Sigmoid colon (tissue), 7 donors: ENCODE measurements around the gene SIAH2. TPM values are rescaled to one million over a fixed set of nuclear protein-coding genes. Genes with fewer than 3 reads are reported as not detected.

Source experiments
- DNase-seq: peaks from one replicate; pipeline ENCODE4 v3.0.0-alpha.2; 2019
- H3K27ac ChIP-seq, 4 donors: fragments of 200-600 bp; sonication (generic); one replicate each; pipeline ENCODE4 v1.5.1; 2016 to 2019; ENCODE audit warnings: mild to moderate bottlenecking in 1 of 4
- H3K27me3 ChIP-seq, 3 donors: fragments of 200-600 bp; sonication (generic); one replicate each; pipeline ENCODE4 v1.5.1; 2019; ENCODE audit warnings: mild to moderate bottlenecking in 1 of 3
- H3K36me3 ChIP-seq, 4 donors: fragments of 200-600 bp; sonication (generic); one replicate each; pipeline ENCODE4 v1.5.1; 2016 to 2019
- H3K4me1 ChIP-seq, 4 donors: fragments of 200-600 bp; sonication (generic); one replicate each; pipeline ENCODE4 v1.5.1; 2017 to 2019
- H3K4me3 ChIP-seq, 4 donors: fragments of 200-600 bp; sonication (generic); one replicate each; pipeline ENCODE4 v1.5.1; 2017 to 2019; ENCODE audit warnings: mild to moderate bottlenecking in 2 of 4, moderate library complexity in 1 of 4
- H3K9me3 ChIP-seq, 4 donors: fragments of 200-600 bp in 3 of 4; sonication (generic) in 3 of 4; one replicate each; pipeline versions ENCODE4 v1.5.1 to v1.6.1; 2013 to 2019
- CTCF ChIP-seq, 4 experiments: fragments of 450-650 bp in 3 of 4; fragments of 200-600 bp in 1 of 4; IDR thresholded peaks; one replicate each; pipeline ENCODE4 v1.5.1; 2016 to 2019; ENCODE audit warnings: antibody characterized with exemption in 4 of 4, mild to moderate bottlenecking in 3 of 4, moderate library complexity in 2 of 4
- EP300 ChIP-seq, 4 donors: sonication (generic); formaldehyde crosslinking; IDR thresholded peaks; one replicate each; pipeline ENCODE4 v1.6.1; 2017; ENCODE audit warnings: antibody characterized with exemption in 4 of 4
- POLR2A ChIP-seq, 2 donors: fragments of 450-650 bp; IDR thresholded peaks; one replicate each; pipeline ENCODE4 v1.6.1; 2016; ENCODE audit warnings: antibody characterized with exemption in 2 of 2, mild to moderate bottlenecking in 2 of 2, moderate library complexity in 2 of 2
- POLR2AphosphoS5 ChIP-seq, 4 donors: sonication (generic); formaldehyde crosslinking; IDR thresholded peaks; one replicate each; pipeline ENCODE4 v1.6.1; 2017; ENCODE audit warnings: antibody characterized with exemption in 4 of 4
- WGBS, 2 donors: extraction: QIAGEN DNeasy Blood & Tissue Kit; methylation state at CpG; one replicate each; pipeline ENCODE4 v1.1.7; 2013; 5-methylcytosine and 5-hydroxymethylcytosine counted together
- intact Hi-C: fragments of 100-400 bp; cut with DNase I; formaldehyde crosslinking; loops from one replicate; pipeline ENCODE4 v1.15.1; 2023
- polyA plus RNA-seq, 3 donors: library from polyadenylated mRNA; stranded (reverse); fragments of 200-250 nt; gene quantifications; one replicate each; pipeline ENCODE4 v1.2.3, GENCODE V29; 2013
- total RNA-seq, 4 donors: library from RNA; depleted of rRNA; stranded (reverse); fragments of >200 nt; gene quantifications; one replicate each; pipeline ENCODE4 v1.1.0, GENCODE V29; 2016
- donor health status: healthy with polysubstance abuse.
- donor health status: Bipolar disorder and iron deficiency.
- donor health status: healthy.

SIAH2 gene
- total RNA-seq (10 to 100 TPM; 21.2 to 35.0 (median 24.5) TPM), polyA plus RNA-seq (10 to 100 TPM; 12.0 to 19.1 (median 15.0) TPM)

- peak in 1 of 2 donors; percentile 73 for TF ChIP-seq POLR2A (IDR thresholded peaks at IDR 0.05)
- peak in 2 of 4 donors; percentile 35 to 71 for TF ChIP-seq EP300 (IDR thresholded peaks at IDR 0.05)
- TF ChIP-seq POLR2AphosphoS5 (IDR thresholded peaks at IDR 0.05), result peak; percentile 95 to 98 (median 98)
- TF ChIP-seq CTCF (IDR thresholded peaks at IDR 0.05), result no peak
- Histone ChIP-seq H3K27me3 (no peaks in the 10 kb centered on the region), H3K36me3 (no peaks in the 10 kb centered on the region), H3K4me1 (peaks cover 0 to 39% (median 30%) of the 10 kb centered on the region in 4 donors), H3K4me3 (peak within 1 kb of the TSS; percentile 70 to 90 (median 85)), H3K27ac (peak within 1 kb of the TSS; percentile 95 to 99 (median 98)), H3K9me3 (no peaks in the 10 kb centered on the region)
- peak; percentile 96 for DNase-seq
- intact Hi-C loops, result loop anchor here (2.0 to 5.0 kb wide), 3 partner anchors 160 to 504 kb away; partner anchors contain the start of genes EIF2A, SELENOT and SERP1
- WGBS, 2 donors, result 1% methylated on average over 70 of the region's 70 CpGs
Measured at GRCh38 chr3:150763122-150763840, at the start of gene SIAH2. SIAH2 (minus strand) TSS chr3:150763169; CDS start chr3:150762849, 320 bp downstream.

- Histone ChIP-seq H3K4me3 (no peak overlapping the region), H3K4me1 (no peaks in the 10 kb centered on the region), H3K27me3 (no peaks in the 10 kb centered on the region), H3K9me3 (no peaks in the 10 kb centered on the region), H3K27ac (no peak overlapping the region), H3K36me3 (no peaks in the 10 kb centered on the region)
- WGBS, 2 donors, result 87 to 88% methylated on average over 5 of the region's 5 CpGs
- intact Hi-C loops, result no loop called here
- TF ChIP-seq EP300 (IDR thresholded peaks at IDR 0.05) (no peak), POLR2A (IDR thresholded peaks at IDR 0.05) (no peak), POLR2AphosphoS5 (IDR thresholded peaks at IDR 0.05) (no peak), CTCF (IDR thresholded peaks at IDR 0.05) (no peak)
- DNase-seq, result no peak
Measured at GRCh38 chr3:150811984-150812383, 49.0 kb upstream of the SIAH2 start.

GRCh38 chr3:150810641-150811040, 47.7 kb upstream of the SIAH2 start:
- H3K4me1 ChIP-seq, result no peaks in the 10 kb centered on the region
- WGBS, 2 donors, result 95 to 96% methylated on average over 1 of the region's 1 CpG
- H3K9me3 ChIP-seq, result no peaks in the 10 kb centered on the region
- no peak overlapping the region for H3K27ac ChIP-seq
- H3K36me3 ChIP-seq, result no peaks in the 10 kb centered on the region
- H3K27me3 ChIP-seq, result no peaks in the 10 kb centered on the region
- no peak for DNase-seq
- intact Hi-C loops, result no loop called here
- TF ChIP-seq EP300 (IDR thresholded peaks at IDR 0.05), result no peak
- TF ChIP-seq CTCF (IDR thresholded peaks at IDR 0.05), result no peak
- TF ChIP-seq POLR2A (IDR thresholded peaks at IDR 0.05), result no peak
- TF ChIP-seq POLR2AphosphoS5 (IDR thresholded peaks at IDR 0.05), result no peak
- no peak overlapping the region for H3K4me3 ChIP-seq

- Histone ChIP-seq H3K4me3 (no peak overlapping the region), H3K27me3 (peaks cover 0 to 7% (median 0%) of the 10 kb centered on the region in 3 donors), H3K9me3 (no peaks in the 10 kb centered on the region), H3K4me1 (no peaks in the 10 kb centered on the region), H3K36me3 (no peaks in the 10 kb centered on the region), H3K27ac (no peak overlapping the region)
- DNase-seq, result no peak
- no peak for TF ChIP-seq POLR2A (IDR thresholded peaks at IDR 0.05)
- TF ChIP-seq CTCF (IDR thresholded peaks at IDR 0.05), result no peak
- TF ChIP-seq POLR2AphosphoS5 (IDR thresholded peaks at IDR 0.05), result no peak
- no peak for TF ChIP-seq EP300 (IDR thresholded peaks at IDR 0.05)
- 72 to 73% methylated on average over 5 of the region's 5 CpGs for WGBS, 2 donors
- intact Hi-C loops, result no loop called here
Measured at GRCh38 chr3:150806185-150806835, 43.3 kb upstream of the SIAH2 start.
